Measurements from ENCODE around the gene SPIB.

Gene SPIB

GRCh38 chr19:50378169-50378862 is 40.4 kb upstream of the SPIB start:
- Histone ChIP-seq H3K4me3 (ENCODE audit: low read depth, low read length) (no peak overlapping the region), H3K36me3 (peaks cover 55% of the 10 kb centered on the region), H3K9me3 (ENCODE audit: severe bottlenecking) (no peaks in the 10 kb centered on the region), H3K27ac (no peak overlapping the region), H3K27me3 (ENCODE audit: insufficient read depth, low read depth, severe bottlenecking) (no peaks in the 10 kb centered on the region)
- TF ChIP-seq, protein P1, sequence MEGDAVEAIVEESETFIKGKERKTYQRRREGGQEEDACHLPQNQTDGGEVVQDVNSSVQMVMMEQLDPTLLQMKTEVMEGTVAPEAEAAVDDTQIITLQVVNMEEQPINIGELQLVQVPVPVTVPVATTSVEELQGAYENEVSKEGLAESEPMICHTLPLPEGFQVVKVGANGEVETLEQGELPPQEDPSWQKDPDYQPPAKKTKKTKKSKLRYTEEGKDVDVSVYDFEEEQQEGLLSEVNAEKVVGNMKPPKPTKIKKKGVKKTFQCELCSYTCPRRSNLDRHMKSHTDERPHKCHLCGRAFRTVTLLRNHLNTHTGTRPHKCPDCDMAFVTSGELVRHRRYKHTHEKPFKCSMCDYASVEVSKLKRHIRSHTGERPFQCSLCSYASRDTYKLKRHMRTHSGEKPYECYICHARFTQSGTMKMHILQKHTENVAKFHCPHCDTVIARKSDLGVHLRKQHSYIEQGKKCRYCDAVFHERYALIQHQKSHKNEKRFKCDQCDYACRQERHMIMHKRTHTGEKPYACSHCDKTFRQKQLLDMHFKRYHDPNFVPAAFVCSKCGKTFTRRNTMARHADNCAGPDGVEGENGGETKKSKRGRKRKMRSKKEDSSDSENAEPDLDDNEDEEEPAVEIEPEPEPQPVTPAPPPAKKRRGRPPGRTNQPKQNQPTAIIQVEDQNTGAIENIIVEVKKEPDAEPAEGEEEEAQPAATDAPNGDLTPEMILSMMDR (IDR thresholded peaks at IDR 0.05; ENCODE audit: low read depth, low read length) = no peak
- no peak for DNase-seq

DNA sequence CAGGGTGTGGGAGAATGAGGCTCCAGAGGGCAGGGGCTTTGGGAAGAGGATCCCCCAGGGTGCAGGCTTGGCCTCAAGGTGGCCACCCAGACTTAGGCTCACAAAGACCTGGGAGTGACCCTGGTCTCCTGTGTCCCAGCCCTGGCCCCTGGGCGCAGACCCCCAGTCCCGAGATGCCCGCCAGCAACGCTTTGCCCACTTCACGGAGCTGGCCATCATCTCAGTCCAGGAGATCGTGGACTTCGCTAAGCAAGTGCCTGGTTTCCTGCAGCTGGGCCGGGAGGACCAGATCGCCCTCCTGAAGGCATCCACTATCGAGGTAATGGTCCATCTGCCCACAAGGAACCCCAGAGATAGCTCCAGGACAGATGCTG is 39.9 kb upstream of the SPIB start:
- DNase-seq = no peak
- Histone ChIP-seq H3K9me3 (ENCODE audit: severe bottlenecking) (no peaks in the 10 kb centered on the region), H3K4me3 (ENCODE audit: low read depth, low read length) (no peak overlapping the region), H3K36me3 (peaks cover 56% of the 10 kb centered on the region), H3K27ac (no peak overlapping the region), H3K27me3 (ENCODE audit: insufficient read depth, low read depth, severe bottlenecking) (no peaks in the 10 kb centered on the region)
- TF ChIP-seq, protein P1 (IDR thresholded peaks at IDR 0.05; ENCODE audit: low read depth, low read length) = no peak

DNA sequence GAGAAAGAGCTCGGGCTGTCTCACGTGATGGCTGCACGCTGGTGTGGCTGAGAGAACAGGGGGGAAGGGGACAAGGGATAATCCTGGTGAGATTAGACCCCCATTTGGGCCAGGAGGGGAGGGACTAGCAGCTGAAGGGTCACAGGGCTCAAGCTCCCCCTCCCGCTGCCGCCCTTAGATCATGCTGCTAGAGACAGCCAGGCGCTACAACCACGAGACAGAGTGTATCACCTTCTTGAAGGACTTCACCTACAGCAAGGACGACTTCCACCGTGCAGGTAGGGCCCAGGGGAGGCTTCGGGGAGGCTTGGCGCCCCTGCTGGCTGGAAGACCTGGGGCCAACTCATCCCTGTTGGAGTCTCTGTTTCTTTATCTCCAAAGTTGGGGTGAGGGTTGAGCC is 39.1 kb upstream of the SPIB start:
- Histone ChIP-seq H3K4me3 (ENCODE audit: low read depth, low read length) (no peak overlapping the region), H3K9me3 (ENCODE audit: severe bottlenecking) (no peaks in the 10 kb centered on the region), H3K27ac (no peak overlapping the region), H3K36me3 (peaks cover 56% of the 10 kb centered on the region), H3K27me3 (ENCODE audit: insufficient read depth, low read depth, severe bottlenecking) (no peaks in the 10 kb centered on the region)
- no peak for DNase-seq
- TF ChIP-seq, protein P1 (IDR thresholded peaks at IDR 0.05; ENCODE audit: low read depth, low read length) = no peak

GRCh38 chr19:50380137-50380536 is 38.6 kb upstream of the SPIB start:
- peaks cover 56% of the 10 kb centered on the region for H3K36me3 ChIP-seq
- TF ChIP-seq, protein P1 (IDR thresholded peaks at IDR 0.05; ENCODE audit: low read depth, low read length) = no peak
- H3K9me3 ChIP-seq (ENCODE audit: severe bottlenecking) = no peaks in the 10 kb centered on the region
- H3K27ac ChIP-seq = no peak overlapping the region
- no peak overlapping the region for H3K4me3 ChIP-seq (ENCODE audit: low read depth, low read length)
- H3K27me3 ChIP-seq (ENCODE audit: insufficient read depth, low read depth, severe bottlenecking) = no peaks in the 10 kb centered on the region
- no peak for DNase-seq

DNA sequence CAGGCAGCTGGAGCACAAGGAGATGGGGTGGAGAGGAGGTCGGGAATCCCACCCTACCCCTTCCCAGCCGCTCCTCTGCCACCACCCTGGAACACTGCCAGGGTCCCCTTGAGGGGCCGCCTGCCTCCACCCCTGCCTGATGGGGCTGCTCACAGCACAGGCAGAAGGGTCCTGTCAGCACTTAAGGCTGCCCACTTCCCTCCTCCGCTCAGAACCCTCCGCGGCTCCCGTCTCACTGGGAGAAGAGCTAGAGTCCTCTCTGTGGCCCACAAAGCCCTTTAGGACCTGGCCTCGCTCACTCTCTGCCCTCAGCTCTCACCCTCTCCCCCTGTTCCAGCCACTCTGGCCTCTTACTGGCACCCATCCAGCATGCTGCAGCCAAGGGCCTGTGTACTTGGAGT is 38.0 kb upstream of the SPIB start:
- TF ChIP-seq, protein P1 (IDR thresholded peaks at IDR 0.05; ENCODE audit: low read depth, low read length) = no peak
- Histone ChIP-seq H3K27me3 (ENCODE audit: insufficient read depth, low read depth, severe bottlenecking) (no peaks in the 10 kb centered on the region), H3K4me3 (ENCODE audit: low read depth, low read length) (no peak overlapping the region), H3K9me3 (ENCODE audit: severe bottlenecking) (no peaks in the 10 kb centered on the region), H3K36me3 (peaks cover 58% of the 10 kb centered on the region), H3K27ac (no peak overlapping the region)
- DNase-seq = no peak
